NCI-H187 (cell line): Measurements from ENCODE around the gene NET1.

Experiments
- DNase-seq, 2 experiments: peaks; one replicate each; lab custom pipeline; 2025; lab: John Stamatoyannopoulos, UW

Gene NET1

DNA sequence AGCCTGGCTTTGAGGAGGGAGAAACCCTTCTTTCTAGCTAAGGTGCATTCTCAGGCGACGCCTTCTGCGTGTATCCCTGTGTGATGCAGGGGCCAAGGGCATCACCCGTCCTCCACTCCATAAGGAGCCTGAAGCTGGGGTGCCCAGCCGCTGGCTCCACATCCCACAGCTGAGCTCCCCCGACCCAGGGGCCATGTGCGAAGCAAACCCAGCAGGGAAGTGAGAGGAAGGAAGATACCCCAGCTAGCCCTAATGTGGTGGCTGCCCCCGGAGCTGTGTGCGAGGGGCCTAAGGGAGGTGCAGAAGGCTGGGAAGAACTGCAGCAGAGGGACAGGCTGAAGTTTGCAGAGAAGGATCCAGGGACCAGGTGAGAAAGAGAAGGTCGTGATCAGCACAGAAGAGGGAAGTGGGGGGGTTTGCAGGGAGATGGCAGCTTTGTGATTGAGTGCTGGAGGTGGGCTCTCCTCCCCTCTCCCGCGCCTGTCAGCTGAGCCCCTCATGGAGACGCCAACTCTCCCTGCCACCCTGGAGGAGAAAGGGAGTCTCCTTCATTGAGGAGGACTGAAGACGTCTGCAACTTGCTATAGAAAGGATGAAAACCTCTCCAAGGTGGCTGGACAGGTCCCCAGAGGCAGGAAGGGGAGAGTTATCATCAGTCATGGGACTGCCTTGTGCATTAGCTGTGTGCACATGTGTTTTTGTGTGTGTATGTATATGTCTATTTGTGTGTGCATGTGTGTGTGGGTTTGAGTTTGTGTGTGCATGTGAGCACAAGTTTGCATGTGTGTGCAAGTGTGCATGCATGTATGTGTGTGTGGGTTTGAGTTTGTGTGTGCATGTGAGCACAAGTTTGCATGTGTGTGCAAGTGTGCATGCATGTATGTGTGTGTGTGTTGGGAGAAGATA is 90.5 kb downstream of the NET1 start:
- no peak for DNase-seq

DNA sequence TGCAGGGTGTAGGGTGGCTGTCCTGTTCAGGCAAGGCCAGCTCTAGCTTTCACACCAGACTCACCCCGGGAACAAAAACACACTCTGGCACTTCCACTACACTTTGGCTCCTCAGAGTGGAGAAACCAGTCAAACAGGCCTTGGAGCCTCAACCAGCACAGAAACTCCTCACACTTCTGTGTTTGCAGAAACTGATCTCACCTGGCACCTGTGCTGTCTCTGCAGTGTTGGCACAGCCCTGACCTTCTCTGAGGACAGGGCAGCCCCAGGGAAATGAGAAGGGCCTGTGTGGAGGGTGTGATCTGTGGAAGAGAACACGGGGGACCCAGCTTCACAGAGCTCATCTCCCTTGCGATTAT is 91.1 kb downstream of the NET1 start:
- DNase-seq: no peak

DNA sequence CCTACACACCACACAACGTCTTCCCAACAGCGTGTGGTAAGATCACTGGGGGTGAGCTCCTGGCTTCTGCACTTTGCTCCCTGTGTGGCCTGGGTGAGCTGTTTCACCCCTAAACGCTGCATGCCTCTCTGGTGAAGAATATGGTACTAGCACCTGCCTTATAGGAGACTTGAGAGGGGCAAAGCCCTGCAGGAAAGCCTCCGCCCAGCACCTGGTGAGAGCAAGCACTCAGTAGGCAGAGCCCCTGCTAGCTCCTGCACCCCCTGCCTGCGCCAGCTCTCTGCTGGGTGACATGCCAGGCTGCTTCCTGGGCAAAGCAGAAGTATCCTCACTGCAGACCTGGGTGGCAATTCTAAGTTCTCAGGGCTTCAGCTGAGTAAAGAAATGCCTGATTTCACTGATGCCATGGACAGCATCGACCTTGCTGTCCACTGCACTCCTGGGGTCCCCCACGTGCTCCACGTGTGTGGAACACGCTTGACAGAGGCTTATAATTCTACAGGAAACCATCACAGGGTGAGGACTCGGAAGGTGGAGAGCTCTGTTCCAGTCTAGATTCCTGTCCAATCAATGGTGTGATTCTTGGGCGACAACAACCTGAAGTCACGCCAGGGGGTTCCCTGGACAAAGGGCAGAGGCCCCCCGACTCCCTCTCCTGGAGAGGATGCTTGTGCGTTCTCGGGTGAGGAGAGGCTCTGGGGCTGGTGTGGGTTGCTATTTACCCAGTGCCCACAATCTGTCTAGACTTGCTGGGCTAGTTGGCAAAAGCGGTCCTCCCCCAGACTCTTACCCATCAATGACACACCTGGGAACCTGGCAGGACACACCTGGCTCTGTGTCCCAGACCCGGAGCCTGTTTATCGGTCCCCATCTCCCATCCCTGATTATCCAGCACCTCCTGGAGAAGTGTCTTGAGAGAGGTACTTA is 92.1 kb downstream of the NET1 start:
- DNase-seq: no peak

DNA sequence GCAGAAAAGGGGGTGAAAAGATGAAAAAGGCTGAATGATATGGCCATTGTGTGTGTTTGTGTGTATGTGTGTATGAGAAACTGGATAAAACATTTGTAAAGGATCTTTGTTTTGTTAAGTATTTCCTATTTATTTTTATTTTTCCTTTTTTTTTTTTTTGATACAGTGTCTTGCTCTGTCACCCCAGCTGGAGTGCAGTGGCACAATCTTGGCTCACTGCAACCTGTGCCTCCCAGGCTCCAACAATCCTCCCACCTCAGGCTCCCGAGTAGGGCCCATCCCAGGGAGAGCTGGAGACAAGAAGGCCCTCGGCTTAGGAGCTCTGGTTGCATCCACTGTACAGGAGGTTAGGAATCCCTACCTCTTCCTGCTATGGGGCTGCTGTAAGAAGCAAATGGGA is 93.9 kb downstream of the NET1 start:
- no peak for DNase-seq

DNA sequence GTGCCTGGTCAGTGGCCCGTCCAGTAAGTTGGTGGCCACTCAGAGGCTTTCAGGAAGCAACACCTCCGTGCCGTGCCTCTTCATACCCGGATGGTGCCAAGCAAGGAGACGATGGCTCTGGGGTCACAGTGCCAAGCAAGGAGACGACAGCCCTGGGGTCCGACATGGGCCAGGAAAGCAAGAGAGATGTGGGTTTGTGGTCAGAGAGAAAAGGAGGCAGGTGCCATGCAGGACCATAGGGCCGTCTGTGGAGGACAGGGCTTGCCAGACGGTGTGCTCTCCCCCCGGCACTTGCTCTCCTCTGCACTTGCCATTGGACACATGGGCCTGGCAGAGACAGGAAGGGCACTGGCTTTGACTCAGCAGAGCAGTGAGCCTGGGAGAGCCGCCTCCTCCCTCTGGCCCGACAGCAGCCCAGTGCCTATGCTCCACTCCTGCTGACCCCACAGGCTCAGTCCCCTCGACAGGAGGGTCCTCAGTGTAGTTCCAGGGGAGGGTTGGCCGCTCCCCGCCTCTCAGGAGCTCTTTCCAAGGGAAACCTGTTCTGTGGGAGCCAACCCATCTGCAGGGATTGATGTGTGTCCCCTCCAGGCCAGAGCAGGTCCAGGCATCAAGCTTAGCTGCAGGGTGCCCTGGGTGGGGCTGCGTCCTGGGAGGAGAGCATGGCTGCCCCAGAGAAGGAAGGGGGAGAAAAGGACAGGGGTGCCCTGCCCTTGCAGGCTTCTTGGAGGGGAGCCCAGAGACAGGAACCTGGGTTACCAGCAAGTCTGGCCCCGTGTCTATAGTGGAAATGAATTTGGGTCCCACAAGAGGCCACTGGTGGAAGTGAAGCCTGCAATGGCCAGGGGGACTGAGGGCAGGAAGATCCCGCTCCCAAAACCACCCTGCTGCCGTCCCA is 94.6 kb downstream of the NET1 start:
- DNase-seq: no peak

DNA sequence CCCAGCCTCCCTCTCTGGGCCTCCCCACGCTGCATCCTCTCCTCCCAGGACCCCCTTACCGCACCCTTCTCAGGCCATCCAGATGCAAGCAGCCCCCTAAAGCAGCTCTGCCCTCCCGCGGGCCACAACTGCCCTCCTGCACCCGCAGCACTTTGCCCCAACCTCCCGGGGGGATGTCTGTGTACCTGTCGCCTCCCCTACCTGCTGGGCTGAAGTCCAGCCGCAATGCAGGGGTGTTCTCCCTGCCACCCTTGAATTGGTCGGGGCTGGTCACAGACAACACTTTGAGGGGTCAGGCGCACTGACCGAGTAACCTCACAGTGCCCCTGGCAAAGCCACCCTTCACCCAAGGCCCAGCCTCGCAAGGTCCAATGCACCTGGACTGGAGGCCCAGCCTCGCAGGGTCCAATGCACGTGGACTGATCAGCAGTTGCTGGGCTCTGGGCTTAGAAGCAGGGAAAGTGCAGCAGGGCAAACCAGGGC is 95.3 kb downstream of the NET1 start:
- no peak for DNase-seq

DNA sequence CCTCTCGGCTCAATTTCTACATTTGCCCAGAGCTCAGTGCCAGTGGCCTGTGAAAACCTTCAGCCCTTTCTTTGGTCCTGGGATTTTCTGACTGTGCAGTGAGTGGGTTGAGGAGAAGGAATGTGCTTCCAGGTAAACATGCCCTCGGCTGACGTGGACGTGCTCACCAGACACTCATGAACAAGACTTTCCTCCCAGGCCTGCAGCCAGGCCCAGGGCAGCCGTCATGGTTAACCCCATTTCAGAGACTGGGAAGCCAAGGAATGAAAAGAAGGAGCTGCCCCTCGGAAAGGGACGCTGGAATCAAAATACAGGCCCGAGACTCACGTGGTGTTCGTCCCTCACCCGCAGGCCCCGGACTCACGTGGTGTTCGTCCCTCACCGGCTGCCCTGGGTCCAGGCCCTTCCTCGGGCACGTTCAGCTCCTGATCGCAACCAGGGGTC is 95.8 kb downstream of the NET1 start:
- no peak for DNase-seq
